GM12872 (cell line): ENCODE measurements around the gene PC.

Experiments
- CTCF ChIP-seq: IDR thresholded peaks from 3 replicates; pipeline ENCODE4 v1.5.1; 2011; ENCODE audit warnings: low read depth, mild to moderate bottlenecking, low read length, moderate library complexity; ENCODE audit not compliant: insufficient read depth

Gene PC

GRCh38 chr11:66857234-66857926 lies 100.8 kb downstream of the PC start:
- TF ChIP-seq CTCF, result no peak

GRCh38 chr11:66856496-66857233 lies 101.5 kb downstream of the PC start, which contains the start of gene LRFN4:
LRFN4 (plus strand) TSS chr11:66857064; CDS start chr11:66857745, 681 bp downstream.
- TF ChIP-seq CTCF, result no peak

- no peak for TF ChIP-seq CTCF
These were observed 102.3 kb downstream of the PC start for GRCh38 chr11:66855574-66856495.

- no peak for TF ChIP-seq CTCF
These were observed 103.4 kb downstream of the PC start for GRCh38 chr11:66854729-66855211.

- no peak for TF ChIP-seq CTCF
These were observed 103.9 kb downstream of the PC start for GRCh38 chr11:66854231-66854661.

GRCh38 chr11:66853242-66854229 lies 104.6 kb downstream of the PC start:
- no peak for TF ChIP-seq CTCF
